NCI-H187 (cell line): ENCODE data around the gene PLEKHM3.

Source experiments
- DNase-seq, 2 experiments: peaks; one replicate each; lab custom pipeline; 2025; lab: John Stamatoyannopoulos, UW

Gene PLEKHM3, protein sequence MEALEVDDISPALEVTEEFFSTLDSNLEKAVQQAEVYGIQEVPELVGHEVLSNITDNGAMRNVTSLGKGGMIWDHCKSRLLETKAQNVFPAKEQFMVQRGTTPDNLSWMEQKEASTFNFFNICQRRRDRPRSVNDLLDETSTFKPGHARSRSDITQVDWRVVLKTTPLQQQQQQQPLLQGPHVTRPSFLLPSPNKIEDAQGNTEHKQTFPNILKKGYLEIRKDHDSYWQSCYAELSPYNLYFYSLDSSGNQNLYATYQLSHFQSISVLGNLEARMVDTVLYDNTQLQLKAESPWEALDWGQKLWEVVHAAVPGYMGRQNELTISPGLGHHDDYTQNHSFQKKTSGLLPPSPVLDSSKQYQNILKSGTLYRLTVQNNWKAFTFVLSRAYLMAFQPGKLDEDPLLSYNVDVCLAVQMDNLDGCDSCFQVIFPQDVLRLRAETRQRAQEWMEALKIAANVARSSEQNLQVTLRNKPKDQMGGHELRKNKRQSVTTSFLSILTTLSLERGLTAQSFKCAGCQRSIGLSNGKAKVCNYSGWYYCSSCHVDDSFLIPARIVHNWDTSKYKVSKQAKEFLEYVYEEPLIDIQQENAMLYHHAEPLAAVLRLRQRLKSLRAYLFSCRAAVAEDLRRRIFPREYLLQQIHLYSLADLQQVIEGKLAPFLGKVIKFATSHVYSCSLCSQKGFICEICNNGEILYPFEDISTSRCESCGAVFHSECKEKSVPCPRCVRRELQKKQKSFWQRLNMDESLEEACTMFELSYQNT

DNA sequence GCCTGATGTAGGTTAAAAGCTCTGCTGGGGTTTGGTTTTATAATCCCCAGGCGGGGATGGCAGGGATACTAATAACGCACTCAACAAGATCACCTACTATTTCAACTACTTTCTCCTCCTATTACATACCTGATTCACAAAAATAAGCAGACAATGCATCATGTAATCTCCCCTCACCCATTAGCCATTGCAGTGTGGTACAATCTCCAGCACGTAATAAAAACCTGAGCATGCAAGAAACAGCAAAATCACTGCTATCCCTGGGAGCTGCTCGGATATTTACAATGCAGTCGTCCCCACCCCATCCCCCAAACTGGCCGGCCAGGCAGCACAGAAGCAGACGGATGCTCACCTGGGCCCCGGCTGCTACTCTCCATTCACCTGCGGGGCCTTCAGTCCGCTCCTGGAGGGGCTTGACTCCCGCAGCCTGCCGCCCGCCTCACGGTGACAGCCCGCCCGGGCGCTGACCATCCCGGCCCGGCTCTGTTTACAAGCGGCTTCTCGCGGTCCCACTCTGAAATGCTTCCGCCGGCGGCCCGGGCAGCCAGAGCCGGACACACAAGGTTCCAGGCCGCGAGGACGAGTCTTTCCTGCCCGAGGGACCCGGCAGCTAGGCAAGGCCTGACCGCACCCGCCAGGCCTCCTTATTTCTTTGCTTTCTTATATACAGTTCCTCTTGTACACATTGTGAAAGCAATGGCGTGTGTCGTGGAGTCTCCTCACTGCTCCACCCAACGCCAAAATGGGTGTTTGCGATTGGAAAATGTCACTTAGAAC is at the start of gene PLEKHM3:
Gene PLEKHM3, minus strand, starts transcription at position 491 of the 777 bp plus-strand sequence. CDS start 23,888 bp downstream, outside the sequence.
- DNase-seq = peak; percentile 24 to 40

GRCh38 chr2:208074610-208075356 is 49.5 kb upstream of the PLEKHM3 start:
- DNase-seq = no peak

- DNase-seq = peak in 1 of 2 experiments; percentile 13
These were observed 47.0 kb upstream of the PLEKHM3 start for GRCh38 chr2:208072250-208072892.

- no peak for DNase-seq
These were observed 43.9 kb upstream of the PLEKHM3 start for GRCh38 chr2:208069186-208069585.

DNA sequence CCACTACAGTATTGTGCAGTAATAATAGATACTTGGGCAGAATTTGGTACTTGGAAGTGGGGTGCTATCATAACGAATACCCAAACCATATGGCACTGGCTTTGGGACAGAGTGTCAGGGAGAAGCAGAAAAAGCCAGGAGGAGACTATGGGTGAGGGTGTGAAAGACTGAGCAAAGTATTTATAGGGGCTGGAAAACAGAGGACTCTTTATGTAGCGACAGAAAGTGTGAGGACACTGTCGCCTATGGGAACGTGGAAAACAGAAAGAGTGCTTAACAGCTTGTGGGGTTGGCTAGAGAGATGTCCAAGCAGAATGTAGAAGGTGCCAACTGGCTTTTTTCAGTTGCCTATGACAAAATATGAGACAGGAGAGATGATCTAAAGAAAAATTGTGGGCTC is 40.7 kb upstream of the PLEKHM3 start:
- no peak for DNase-seq

GRCh38 chr2:208065476-208065875 is 40.1 kb upstream of the PLEKHM3 start:
- DNase-seq = no peak

- no peak for DNase-seq
These were observed 39.1 kb upstream of the PLEKHM3 start for GRCh38 chr2:208064220-208064961.

- DNase-seq = no peak
These were observed 37.6 kb upstream of the PLEKHM3 start for GRCh38 chr2:208062961-208063360.

- no peak for DNase-seq
These were observed 36.8 kb upstream of the PLEKHM3 start for GRCh38 chr2:208062113-208062512.

GRCh38 chr2:208057108-208057507 is 31.8 kb upstream of the PLEKHM3 start:
- DNase-seq = no peak

GRCh38 chr2:208049441-208049840 is 24.1 kb upstream of the PLEKHM3 start:
- DNase-seq = no peak

GRCh38 chr2:208049006-208049405 is 23.7 kb upstream of the PLEKHM3 start:
- no peak for DNase-seq

DNA sequence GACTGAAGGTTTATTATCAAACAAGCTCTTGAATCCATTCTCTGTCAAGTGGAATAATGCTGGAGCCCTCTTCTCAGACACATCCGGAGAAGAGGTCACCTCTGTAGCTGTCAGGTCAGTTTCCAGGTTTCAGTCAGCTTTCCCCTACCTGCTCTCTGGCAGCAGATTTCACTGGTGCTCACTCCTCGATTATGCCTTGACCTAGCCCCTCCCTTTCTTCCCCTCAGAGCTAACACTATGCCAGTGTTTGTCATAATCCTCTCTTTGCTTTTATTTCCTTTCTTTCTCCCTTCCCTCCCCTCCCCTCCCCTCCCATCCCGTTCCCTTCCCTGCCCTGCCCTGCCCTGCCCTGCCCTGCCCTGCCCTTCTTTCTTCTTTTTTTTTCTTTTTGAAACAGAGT is 22.5 kb upstream of the PLEKHM3 start:
- DNase-seq = no peak

DNA sequence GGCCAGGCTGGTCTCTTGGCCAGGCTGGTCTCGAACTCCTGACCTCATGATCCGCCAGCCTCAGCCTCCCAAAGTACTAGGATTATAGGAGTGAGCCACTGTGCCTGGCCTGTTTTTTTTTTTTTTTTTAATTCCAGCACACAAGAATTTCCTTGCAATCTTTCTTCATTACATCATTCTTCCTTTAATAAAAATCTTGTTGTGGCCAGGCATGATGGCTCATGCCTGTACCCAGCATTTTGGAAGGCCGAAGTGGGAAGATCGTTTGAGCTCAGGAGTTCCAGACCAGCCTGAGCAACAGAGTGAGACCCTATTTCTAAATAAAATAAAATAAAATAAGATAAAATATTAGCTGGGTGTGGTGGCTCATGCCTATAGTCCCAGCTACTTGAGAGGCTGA is 21.4 kb upstream of the PLEKHM3 start:
- DNase-seq = no peak

DNA sequence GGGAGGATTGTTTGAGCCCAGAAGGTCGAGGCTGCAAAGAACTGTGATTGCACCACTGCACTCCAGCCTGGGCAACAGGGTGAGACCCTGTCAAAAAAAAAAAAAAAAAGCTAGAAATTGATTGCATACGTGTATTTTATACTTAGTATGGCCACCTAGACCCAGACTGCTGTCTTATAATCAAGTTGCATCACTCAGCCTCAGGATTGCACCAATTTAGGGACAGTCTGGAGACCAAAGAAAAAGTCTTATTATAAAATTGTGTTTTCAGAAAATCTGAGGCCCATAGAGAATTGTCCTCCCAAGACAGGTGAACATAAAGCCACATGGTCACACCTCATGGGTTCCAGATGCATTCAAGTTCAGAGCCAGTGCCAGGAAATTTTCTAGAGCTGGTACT is 17.1 kb upstream of the PLEKHM3 start:
- no peak for DNase-seq

GRCh38 chr2:208042041-208042440 is 16.7 kb upstream of the PLEKHM3 start:
- no peak for DNase-seq

- no peak for DNase-seq
These were observed 15.2 kb upstream of the PLEKHM3 start for GRCh38 chr2:208040199-208041171.

- no peak for DNase-seq
These were observed 14.2 kb upstream of the PLEKHM3 start for GRCh38 chr2:208039376-208040110.
